Activated gamma-delta T cell treated with anti-CD3 and anti-CD28 coated beads, Interleukin-2, amount 50 U/mL, for 16 hours (primary cell): ENCODE results near the gene POLR1A.
"Not testable (repeated sequence)": the region's sequence is repeated elsewhere in the genome, so short reads cannot be mapped to it uniquely, and the experiment has no call there.

Experiments
- DNase-seq: peaks from one replicate; pipeline ENCODE4 v3.0.0-alpha.2; 2020; ENCODE audit warnings: low read depth

The POLR1A gene

DNA sequence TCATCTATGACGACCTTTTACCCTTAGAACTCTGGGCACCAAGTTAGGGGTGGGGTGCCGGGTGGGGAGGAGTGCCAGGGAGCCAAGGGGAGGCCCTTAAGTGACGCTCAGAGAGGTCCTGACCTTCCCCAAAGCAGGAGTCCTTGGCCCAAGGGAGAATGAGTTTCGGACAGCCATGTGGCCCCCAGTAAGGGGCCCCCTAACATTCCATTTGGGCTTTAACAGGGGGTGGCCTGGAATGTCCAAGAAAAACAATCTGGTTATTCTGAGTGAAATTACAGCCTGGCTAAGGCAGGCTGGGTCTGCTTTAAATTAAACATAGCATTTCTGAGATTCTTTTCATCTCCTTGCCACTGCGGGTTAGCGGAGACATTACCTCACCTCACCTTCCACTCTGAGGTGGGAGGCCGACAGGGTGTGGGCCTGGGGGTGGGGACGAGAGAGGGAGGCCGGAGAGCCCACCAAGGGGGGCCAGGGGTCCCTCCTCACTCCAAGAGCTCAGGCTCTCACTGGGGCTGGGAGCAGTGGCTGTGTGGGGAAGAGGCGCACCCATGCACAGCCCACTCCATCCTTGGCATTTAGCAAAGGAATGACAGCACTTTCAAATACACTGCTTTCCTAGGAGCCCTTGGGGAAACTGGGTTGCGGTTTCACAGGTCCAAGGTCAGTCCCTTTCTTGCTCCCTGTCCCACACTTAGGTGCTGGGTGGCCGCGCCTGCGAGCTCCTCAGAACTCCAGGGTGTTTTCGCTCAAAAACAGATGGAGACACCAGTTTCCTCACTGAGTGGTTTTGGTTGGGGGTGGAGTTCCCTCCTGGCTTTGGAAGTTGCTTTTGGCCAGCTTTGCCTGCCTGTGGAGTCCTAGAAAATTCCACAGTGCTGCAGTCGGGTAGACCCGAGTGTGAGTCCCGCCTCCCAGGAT, 107.4 kb downstream of the POLR1A start:
- no peak for DNase-seq

DNA sequence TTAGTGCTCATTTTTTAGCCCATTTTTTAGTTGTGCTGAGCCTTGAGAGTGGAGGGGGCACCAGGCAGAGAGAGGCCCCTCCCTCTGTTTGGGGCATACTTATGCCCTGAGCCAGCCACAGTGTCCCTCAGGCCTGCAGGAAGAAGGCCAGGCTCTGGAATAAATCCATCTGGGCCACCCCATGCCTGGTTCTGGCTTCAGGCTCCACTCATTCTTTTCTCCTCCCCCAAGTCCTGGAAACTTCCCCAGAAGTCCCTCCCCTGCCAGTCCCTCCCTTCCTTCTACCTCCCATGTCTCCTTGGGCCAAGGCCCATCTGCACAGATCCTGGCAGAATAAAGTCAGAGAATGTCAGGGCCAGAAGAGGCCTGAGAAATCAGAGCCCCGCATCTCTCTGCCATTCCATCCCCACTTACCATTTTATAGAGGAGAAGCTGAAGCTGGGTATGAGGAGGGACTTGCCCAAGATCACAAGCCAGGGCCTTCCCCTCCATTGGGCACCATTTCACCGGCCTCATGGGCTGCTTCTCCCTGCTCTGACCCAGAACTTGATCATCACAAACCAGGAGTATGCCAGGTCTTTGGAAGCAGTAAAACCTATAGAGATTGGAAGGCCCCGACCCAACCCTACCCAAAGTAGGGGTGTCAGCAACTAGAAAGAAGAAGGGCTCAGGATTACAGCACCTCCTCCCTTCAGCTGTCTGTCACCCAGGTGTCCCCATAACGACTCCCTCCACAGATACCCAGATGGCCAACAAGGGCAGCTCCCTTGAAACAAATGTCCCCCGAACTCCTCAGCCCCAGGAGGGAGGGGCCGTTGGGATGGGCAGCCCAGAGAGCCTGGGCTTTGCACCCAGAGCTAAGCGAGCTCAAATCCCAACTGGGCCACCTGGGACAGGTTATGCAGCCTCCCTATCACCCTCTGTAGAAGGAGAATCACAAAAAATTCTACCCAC, 108.4 kb downstream of the POLR1A start:
- DNase-seq = no peak

DNA sequence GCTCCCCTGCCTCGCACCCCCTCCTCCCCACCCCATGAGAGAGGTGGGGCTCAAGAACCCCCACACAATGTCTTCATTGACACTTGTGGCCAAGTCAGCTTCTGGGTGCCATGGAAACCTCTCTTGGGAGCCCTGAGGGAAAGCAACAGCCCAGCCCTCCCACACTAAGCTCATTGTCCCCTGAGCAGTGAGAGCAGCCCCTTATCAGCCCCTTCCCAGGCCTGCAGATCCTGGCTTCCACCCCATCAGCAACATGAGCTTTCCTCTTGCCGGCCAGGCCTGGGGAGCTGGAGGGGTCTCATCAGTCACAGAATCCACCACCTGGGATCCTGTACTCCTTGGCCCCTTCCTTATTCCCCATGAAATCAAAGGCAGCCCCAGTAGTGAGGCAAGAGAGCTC, 109.1 kb downstream of the POLR1A start:
- no peak for DNase-seq

DNA sequence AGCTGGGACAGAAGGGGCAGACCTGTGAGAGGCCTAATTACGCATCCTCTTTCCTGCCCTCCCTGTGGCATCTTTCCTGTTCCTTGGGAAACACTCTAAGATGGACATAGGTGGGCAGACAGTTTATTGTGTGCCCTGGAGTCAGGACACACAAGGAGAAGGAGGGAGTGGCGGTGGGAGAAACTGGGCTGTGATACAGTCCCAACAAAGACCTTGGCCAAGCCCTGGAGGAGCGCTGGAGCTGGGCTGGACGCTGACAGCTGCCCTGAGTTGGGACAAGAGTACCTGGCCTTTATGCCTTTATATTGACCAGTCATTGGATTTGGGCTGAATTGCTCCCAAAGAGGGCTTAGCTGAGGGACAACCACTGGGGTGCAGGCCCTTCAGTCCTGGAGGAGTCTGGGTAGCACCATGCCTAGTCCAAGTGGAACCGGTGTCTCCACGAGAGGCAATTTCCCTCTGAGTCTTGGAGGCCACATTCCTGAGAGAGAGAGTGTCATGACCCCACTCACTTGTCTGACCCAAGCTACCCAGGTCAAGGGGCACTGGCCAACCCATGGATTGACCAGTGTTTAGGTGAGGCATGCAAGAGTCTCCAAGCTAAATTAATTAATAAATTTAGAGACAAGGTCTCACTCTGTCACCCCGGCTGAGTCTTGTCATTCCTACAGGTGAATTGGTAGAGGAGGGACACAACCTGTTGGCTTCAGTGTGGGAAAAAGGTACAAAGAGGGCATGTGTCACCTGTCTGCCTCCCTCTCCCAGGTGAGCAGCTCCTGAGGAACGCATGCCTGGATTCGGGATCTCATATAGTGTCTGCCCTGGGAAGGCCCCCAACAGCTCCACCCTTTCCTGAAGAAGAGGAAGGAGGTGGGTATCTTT, 109.8 kb downstream of the POLR1A start:
- DNase-seq = no peak

DNA sequence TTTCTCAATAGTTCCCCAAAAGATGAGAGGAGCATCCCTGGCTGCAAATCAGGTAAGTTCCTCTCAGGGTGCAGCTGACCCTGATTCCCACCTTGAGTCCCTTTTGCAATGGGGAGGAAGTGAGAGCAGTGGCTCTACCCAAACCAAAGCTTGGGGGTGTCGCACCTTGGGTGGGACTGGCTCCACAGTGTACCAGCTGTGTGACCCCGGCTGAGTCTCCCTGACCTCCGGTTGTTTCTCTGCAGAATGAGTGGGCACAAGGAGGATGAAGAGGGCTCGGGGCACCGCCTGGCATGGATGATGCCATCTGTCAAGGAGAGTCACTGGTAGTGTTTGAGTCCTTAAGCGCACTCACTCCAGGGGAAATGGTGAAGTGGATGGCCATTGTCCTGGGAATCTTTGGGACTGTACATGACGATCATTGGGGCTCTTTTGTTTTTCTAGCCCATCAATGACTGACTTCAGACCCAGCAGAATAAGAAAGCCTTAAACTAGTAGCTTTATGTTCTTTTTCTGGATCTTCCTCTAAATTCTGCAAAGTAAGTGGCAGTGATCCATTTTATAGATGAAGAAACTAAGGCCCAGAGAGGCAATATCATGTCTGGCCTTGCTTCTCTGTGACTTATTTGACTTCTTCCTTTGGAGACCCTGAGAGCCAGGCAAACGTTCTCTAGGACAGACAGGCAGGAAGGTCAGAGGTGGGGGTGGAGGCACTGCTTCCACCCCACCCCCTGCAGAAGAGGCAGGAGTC, 110.6 kb downstream of the POLR1A start:
- DNase-seq = no peak

DNA sequence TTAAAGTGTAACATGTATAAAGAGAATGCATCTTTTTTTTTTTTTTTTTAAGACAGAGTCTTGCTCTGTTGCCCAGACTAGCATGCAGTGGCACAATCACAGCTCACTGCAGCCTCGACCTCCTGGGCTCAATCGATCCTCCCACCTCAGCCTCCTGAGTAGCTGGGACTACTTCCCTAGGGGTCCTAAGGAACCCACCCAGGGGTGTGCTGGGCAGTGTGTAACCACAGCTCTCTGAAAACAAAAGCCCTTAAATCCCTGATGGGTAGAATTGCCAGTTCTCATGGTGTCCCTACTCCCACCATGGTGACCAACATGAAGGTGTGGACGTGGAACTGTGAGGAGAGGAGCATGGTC, 111.3 kb downstream of the POLR1A start:
- no peak for DNase-seq

DNA sequence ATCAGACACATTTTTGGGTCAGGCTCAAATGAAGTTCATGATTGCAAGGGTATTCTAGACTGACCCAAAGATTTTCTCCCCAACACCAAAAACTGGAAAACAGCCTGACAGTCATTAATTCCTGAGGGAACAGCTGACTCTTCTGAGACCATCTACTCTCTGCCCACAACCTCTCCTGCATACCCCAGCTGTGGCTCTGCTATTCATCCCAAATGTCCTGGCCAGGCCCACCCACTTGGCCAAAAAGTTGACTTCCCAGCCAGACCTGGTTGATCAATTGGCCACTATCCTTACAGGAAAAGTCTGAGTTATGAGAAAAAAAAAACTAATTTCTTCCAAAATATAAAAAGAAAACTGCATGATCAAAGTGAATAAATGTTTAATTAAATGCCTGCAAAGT, 113.1 kb downstream of the POLR1A start:
- no peak for DNase-seq

DNA sequence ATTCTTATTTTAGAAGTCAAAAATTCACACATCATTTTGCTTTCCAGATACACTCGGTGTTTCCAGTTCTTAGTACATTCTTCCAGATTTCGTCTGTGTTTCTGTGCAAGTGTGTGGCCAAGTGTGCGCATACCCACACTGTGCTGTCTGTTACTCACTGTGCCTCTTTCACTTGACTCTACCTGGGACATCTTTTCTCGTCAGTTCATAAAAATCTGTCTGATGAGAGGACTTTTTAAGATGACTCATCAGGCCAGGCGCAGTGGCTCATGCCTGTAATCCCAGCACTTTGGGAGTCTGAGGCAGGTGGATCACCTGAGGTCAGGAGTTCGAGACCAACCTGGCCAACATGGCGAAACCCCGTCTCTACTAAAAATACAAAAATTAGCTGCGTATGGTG, 113.6 kb downstream of the POLR1A start:
- not testable (repeated sequence) for DNase-seq

DNA sequence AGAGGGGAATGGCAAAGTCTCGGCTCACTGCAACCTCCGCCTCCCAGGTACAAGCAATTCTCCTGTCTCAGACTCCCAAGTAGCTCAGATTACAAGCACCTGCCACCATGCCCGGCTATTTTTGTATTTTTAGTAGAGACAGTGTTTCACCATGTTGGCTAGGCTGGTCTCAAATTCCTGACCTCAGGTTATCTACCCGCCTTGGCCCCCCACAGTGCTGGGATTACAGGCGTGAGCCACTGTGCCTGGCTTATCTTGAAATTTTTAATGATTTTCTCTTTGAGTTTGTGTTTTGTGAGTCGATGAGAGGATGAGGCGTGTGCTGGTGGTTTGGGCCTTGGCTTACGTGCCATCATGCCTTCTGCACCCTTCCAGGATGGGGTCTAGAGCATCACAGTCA, 115.6 kb downstream of the POLR1A start:
- DNase-seq = no peak

DNA sequence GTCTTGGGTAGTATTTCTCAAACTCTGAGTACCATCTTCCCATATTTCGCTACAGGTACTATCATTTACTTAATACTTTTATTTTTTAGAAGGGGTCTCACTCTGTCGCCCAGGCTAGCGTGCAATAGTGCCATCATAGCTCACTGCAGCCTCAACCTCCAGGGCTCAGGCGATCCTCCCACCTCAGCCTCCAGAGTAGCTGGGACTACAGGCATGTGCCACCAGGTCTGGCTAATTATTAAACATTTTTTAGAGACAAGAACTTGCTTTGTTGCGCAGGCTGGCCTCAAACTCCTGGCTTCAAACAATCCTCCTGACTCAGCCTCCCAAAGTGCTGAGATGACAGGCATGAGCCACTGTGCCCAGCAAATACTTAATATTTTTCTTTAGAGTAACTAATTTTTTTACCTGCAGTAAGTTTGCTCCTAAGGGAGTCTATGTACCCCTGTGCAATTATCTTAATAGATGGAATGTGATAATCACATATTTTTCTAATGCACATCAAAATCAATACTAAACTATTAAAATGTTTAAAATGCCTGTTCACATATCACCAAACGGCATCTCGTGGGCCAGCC, 116.3 kb downstream of the POLR1A start:
- no peak for DNase-seq

DNA sequence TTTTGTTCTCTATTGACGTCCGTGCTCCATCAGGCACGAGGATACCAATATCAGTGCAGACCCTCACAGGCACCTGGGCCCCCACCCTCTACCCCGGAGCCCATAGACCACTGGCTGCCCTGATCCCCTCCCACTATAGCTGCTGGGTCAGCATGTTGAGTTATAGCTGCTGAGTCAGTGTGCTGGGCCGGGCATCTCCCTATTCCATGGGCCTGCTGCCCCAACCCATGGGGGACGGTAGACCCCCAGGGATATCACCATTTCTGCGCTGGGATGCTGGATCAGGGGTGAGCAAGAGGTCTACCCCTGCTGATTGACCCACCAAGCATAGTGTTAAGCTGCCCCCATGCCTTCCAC, 116.8 kb downstream of the POLR1A start:
- DNase-seq = no peak

DNA sequence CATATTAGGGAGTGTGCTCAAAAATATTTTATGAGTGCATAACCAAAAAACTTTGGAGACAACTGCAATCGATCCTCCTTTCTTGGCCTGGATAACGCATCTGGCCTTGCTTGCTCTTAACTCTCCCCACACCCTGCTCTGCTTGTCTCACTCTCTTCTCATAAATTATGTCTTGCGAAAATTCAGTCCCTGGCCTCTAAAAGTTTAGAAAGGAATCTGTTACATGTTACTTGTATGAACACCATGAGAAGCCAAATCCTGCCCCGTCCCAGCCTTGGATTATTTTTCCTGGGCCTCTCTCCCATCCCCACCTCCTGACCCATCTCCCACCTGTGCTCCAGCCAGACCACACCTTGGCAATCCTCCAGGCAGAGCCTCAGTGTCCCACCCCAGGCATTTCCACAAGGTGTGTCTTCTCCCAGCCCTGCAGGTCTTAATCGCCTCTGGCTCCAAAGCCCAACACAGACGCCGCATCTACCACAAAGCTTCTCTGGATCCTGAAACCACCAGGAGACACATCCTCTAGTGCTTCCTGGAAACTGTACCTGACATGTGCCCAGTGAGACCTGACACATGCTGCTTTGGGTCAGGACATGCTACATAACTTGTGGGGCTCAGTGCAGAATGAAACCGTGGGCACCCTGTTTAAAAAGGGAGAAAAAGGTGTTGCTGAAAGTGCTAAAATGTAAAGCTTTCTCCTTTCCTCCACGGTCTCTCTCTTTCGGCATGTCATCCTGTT, 117.3 kb downstream of the POLR1A start:
- DNase-seq = no peak

DNA sequence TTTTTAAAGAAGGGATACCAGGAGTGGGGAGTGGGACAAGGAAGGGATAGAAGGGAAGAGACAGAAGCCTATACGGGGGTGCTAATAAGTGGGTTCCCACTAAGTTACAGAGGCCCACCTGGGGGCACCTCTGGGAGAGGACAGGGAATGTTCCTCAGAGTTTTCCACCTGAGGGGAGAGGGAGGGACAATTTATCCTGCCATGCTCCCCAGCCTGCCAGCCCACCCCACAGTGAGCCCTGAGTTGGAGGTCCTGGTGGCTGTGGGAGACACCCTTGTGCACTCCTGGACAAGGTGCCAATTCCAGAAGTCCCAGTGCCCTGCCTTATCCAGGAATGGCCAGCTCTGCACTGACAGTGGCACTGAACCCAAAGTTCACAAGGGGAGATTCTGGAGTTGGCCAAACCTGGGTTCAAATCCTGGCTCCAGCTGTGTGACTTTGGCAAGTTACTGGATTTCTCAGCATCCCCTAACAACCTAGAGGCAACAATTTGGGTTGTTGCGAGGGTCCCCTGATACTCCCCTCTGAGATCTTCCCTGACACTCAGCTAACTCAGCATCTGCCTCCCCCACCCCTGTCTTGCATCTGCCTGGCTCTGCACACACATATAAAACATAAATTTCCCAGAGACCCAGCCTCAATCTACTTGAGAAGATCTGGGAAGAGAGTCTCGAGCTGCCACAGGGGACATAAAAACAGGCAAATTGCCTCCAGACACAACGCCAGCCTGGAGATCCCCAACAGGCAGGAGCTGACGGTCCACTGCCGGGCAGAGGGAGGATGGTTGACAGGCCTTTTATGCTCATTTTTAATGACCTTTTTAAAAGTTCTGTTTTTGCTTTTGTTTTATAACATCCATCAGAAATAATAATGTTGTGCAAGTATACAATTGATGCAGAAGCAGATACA, 118.2 kb downstream of the POLR1A start:
- no peak for DNase-seq

DNA sequence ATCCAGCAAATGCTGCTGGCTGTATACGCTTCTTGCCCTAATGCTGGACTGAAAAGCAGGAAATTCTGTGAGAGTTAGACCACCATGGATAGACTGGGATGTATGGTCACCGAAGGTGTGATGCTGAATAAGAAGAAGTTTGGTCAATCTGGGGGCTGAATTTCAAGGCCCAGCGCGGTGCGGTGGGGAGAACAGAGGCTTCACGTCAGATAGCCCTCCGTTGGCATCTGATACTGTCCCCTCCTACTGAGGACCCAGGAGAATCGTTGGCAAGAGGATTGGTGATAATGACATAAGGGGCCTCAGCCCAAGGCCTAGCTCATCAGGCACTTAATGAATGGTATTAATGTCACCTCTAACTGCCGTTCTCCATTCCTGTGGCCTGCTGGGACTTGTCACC, 119.6 kb downstream of the POLR1A start:
- no peak for DNase-seq

DNA sequence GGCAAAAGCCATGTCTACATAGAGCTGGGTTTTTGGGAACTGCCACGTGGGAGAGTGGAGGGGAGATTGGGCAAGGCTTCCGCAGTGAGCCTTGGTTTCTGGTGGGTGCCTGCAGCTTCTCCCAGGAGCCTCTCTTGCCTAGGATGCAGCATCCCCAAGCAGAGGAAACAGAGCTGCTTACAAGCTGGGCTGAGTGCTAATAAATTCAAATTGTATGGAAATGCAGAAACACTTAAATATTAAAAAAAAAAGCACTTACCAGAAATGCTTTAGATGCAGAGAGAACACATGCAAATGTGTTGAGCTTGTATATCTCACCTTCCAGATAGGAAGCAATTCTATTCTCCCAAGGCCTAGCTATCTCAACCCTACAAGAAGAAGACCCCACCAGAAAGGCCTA, 120.9 kb downstream of the POLR1A start:
- DNase-seq = no peak

DNA sequence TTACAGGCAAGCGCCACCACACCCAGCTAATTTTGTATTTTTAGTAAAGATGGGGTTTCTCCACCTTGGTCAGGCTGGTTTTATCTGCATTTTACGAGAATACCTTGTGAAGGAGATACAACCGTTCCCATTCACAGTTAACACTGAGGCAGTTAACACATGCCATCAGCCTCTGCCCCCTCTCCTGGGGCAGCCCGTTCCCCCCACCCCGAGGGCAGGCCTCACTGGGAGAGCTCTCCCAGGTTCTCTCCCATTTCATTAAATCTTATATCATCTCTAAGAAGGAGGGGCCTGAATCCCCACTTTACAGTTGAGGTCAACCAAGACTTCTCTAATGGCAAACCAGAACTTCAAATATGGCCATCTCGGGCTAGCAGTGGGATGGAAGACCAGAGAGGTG, 121.9 kb downstream of the POLR1A start:
- no peak for DNase-seq

DNA sequence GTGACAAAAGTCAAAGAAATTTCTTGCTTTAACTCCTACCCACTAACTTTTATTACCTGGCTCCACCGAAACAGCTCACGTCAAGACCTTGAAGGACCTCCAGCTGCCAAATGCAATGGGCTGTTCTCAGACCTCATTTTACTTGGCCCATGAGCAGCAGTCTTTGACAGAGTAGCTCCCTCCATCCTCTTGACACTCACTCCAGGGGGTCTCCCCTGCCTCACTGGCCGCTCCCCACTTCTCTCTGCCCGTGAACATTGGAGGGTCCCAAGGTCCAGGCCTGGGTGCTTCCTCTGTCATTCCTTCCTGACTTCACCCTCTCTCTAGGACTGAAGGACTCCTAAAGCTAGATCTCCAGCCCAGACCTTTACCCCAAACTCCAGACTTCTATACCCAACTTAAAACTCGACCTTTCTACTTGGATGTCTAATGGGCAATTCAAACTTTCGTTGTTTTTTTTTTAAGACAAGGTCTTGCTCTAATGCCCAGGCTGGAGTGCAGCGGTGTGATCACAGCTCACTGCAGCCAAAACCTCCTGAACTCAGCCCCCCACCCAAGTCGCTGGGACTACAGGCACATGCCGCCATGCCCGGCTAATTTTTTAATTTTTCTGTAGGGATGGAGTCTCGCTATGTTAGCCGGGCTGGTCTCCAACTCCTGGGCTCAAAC, 124.0 kb downstream of the POLR1A start:
- DNase-seq = no peak

DNA sequence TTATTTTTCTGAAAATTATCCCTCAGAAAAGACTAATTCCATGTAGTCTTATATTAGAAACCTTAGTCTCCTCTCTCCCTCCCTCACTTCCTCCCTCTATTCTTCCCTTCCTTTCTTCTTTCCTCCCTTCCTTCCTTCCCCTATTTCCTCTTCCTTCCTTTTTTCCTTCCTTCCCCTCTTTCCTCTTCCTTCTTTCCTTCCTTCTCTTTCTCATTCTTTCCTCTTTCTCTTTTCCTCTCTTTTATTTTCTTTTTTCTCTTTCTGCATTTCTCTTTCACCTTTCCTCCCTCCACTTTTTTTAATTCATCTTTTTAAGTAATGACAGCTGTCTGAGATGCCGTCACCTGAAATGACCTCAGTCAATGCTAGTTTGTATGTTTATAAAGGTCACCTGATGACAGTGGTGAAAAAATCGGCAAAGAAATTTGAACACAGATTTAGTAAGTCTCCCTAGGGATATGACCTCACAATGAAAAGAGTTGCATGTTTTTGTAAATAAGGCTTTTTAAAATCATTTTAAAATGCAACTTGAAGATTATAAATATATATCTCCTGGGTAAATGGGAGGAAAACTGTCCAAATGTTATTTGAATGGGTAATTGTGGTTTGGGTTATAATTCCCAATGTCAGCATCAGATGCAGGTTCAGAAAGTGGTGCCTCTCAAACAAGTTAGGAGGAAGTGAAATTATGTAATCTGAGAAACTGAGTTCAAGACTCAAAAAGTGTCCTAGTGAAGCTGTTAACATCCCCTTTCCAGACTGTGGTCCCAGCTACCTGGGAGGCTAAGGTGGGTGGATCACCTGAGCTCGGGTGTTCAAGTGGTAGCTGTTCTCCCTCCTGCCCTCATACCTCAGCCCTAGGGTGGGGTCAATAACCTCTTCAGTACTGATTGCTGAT, 126.6 kb downstream of the POLR1A start:
- DNase-seq = no peak
